ENCODE measurements around the gene TGFBR3.

The TGFBR3 gene

DNA sequence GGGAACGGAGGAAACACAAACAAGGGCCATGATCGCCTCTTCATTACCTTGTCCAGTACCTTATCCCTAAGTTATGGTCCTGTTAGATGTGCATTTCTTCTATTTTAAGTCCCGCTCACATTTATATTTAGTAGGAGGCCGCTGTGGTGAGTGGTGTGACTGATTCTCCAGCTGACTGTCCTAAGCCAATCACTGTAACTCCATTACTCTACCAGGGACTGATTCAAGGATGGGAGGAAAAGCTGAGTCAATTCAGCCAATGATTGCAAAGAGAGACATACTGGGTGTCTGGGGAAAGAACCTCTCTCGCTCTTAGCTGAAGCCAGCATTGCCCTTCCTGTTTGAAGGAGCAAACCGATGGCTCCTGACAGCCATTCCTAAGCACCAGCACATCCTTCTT lies 59.7 kb downstream of the TGFBR3 start:
- DNase-seq (ENCODE audit: low spot score): no peak

DNA sequence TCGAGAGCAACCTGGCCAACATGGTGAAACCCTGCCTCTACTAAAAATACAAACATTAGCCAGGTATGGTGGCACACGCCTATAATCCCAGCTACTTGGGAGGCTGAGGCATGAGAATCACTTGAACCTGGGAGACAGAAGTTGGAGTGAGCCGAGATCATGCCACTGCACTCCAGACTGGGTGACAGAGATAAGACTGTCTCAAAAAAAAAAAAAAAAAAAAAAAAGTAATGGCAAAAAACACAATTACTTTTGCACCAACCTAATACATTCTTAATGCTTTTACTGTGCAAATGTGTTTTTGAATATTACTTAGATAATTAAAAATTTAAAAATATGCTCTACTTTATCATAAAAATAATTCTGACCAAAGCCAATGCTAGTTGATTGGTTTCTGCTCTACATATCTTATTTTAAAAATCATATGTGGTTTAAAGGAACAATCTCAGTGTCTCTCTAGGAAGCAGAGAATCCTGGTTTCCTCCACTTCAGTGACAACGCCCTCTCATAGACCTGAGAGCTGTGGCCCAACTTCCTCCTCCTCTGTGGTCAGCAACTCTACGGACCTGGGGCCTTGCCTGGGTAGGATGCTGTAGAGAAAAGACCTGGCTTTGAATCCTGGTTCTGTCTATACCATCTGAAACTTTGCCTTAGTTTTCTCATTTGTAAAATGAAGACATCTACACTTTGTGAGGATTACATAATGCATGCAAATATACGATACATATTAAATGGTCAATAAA lies 64.7 kb downstream of the TGFBR3 start:
- DNase-seq (ENCODE audit: low spot score): no peak

DNA sequence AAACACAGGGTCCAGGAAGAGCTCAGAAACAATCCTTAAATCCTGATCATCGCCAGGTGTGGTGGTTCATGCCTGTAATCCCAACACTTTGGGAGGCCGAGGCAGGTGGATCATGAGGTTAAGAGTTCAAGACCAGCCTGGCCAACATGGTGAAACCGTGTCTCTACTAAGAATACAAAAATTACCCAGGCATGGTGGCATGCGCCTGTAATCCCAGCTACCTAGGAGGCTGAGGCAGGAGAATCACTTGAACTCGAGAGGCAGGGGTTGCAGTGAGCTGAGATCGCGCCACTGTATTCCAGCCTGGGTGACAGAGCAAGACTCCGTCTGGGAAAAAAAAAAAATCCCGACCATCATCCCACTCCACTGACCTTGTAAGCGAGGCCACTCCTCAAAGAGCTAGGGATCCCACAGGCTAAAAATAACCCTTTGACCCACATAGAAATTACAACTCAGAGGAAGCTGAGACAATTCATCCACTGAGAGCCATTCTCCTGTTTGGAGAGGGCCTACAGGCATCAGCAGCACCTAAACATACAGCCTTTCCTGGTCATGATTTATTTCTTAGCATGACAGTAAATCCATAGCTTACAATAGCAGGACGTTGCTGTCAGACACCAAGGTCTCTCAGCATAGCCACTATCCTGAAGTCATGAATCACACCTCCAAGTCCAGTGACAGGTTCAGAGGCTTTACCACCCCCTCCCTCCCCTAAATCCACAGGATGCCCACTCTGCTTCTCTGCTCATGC lies 66.7 kb downstream of the TGFBR3 start:
- no peak for DNase-seq (ENCODE audit: low spot score)

DNA sequence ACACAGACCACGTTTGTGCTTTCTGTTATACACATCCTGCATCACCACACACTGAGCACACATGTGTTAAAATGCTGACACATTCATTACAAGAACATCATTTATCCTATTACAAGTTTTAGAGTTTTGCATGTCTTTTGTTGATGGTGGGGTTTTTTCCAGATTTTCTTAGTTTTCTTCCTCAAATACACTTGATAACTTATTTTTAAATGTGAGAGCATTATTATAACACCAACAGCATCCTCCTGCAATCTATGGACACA lies 67.3 kb downstream of the TGFBR3 start:
- no peak for DNase-seq (ENCODE audit: low spot score)

DNA sequence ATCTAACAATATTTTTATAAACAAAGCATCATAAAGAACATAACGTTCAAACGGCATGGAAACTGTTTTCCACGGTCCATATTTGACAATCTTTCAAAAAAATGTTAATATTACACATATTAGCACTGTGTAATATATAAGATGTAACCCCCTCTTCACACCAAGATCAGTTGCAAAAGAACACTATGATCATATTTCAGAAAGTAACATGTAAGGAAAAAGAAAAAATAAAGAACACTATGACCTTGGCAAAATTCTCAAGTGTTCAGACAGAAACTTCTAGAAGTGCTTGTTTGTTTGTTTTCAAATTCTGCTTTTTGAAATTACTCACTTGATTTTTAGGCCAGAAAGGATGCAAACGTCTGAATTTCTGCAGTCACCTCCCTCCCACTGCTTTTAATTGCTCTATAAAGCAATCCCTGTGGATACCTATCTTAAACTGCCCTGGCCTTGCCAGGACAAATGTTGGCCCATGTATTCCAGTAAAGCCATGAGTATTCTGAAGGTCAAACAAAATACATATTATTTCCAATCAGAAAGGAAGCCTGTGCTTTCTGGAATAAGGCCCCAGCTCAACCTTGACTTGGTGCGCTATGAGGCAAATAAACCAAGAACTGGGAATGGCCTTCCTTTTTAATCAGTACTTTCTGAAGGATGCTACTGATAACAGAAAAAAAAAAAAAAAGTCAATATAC lies 68.6 kb downstream of the TGFBR3 start:
- no peak for DNase-seq (ENCODE audit: low spot score)

DNA sequence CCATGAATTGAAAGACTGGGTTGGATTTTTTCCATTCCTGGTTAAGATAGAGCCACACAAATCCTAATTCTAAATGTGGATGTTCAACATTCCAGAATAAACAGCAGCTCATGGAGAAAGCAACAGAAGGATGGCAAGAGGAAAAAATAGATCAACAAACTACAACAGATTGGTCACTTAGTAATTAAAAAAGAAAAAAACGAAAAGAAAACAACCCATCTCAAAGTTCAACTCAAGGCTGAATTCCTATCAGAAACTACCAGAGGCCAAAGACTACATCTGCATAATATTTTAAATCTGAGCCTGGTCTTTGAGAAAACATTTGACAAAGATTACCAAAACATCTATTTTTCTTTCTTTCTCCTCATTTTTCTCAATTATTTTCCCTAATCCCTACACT lies 69.9 kb downstream of the TGFBR3 start:
- no peak for DNase-seq (ENCODE audit: low spot score)

DNA sequence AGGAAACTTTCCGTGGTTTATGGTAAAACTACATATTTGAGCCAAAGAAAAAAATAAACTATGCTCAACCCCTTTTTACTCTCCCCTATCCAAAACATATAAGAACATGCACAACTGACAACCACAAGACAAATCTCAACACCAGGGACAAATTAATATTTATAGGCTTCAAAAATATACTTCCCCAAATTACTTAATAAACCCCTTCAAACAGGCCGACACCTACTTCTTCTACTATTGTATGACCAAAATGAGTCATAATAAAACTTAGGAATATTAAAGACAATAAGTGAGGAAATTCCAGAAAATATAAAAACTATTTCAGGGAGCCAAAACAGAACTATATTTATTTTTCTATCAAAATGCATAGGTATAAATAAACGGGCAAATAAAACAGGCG lies 71.5 kb downstream of the TGFBR3 start:
- no peak for DNase-seq (ENCODE audit: low spot score)

DNA sequence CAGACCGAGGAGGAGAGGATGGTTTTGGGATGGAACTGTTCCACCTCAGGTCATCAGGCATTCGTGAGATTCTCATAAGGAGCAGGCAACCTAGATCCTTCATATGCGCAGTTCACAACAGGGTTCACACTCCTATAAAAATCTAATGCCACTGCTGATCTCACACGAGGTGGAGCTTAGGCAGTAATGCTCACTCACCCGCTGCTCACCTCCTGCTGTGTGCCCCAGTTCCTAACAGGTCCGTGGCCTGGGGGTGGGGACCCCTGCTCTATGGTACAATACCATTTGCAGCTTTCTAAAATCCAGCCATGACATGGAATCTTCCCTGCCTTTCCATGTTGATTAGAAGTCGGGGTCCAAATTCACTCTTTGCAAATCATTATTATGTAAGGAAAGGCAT lies 72.1 kb downstream of the TGFBR3 start:
- DNase-seq (ENCODE audit: low spot score): no peak

DNA sequence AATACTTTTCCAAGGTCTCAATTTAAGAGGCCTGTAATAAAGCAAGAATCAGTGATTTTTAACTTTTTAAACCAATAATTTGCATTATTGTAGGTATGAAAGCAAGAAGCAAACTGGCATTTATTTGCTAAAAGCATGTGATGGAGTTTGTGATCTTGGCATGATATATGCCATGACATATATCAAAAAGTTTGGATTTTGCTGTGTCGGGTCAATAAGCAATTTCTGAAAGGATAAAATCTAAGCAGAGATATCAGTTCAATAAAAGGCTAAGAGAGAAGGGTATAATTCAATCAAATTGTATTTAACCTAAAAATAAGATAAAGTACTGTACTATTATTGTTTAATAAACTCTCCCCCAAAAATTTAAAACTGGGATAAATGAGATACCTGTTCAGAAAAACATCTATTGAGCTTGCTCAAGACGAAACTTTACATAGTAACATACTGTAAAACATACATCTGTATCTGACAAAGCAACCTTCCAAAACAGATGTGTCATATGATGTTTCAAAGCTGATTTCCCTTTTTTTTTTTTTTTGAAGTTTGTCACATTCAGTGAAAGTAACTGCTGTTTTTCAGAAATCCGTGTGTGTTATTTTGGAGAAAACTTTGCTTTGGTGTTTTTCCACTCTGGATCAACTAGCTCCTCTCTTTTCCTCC lies 74.5 kb downstream of the TGFBR3 start:
- DNase-seq (ENCODE audit: low spot score): no peak

DNA sequence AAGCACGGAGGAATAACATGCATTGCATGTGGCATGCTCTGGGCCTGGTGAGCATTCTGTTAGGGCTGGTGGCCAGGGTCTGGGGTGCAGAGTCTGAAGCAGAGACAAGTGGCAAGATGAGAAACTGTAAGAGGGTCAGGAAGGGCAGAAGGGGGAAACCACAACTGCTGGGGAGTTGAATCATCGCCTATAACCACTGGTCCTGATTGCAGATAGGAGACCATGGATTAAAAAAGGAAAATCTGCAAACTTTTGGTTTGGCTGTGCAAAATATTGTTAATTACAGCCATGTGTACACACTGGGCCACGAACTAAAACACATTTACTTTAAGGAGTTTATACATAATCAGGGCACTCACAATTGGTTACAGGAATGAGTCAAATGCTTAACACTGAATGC lies 76.6 kb downstream of the TGFBR3 start:
- DNase-seq (ENCODE audit: low spot score): no peak

DNA sequence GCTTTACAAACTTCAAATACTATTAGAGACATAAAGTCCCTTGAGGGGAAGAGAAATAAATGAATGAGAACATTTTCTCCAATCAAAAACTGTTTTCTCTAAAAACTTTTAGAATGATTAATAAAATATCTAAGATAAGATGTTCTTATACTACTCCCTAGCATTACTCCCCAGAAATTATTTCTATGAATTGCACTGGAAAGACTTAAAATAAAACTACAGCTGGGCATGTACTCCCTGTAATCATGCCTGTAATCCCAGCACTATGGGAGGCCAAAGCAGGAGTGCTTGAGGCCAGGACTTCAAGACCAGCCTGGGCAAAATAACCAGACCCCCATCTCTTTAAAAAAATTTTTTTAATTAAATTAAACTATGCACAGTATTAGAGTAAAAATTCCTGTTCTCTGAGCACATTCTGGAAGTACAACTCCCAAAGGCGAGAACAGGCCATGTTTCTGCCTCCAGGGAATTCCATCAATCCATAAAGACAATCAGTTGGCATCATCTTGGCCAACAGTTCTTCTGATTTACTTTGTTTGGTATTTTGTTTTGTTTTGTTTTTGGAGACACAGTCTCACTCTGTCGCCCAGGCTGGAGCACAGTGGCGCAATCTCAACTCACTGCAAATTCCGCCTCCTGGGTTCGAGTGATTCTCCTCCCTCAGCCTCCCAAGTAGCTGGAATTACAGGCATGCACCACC lies 77.9 kb downstream of the TGFBR3 start:
- no peak for DNase-seq (ENCODE audit: low spot score)

DNA sequence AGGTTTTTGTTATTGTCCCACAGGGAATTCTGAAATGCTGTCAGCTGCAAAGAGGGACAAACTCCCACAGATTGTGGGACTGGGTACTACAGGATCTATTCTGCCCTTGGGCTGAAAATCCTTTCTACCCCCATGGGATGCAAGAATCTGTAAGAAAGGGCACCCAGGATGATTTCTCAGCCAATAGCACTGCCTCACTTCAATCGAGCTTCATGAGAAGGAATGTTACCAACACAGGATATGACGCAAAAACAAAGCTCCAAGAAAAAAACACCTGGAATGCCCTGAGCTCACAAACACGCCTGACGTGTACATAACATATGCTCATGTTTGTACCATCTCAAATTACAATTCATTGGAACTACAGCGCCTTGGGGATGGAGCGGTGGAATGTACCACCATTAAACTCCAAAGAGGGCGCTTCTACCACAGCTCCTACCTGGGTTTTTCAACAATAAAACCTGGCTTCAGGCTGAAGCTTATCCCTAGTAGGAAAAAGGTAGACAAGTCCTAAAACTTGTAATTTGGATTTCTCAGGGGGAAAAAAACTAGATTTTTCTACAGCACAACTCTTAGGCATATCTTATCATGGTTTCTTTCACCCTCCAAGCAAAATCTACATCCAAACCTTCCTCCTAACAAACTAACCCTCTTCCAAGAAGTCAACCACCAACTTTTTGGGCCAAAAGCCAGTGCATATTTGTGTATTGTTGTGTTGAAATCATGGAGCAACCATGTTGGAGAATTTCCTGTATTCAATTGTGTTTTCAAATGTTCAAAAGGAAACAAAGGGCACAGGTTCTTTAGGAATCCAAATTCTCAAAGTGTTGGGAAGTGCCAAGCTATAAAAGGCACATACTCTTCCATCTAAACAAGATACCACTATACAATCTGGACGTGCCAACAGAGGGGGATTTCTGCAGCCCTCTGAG lies 78.9 kb downstream of the TGFBR3 start:
- no peak for DNase-seq (ENCODE audit: low spot score)

DNA sequence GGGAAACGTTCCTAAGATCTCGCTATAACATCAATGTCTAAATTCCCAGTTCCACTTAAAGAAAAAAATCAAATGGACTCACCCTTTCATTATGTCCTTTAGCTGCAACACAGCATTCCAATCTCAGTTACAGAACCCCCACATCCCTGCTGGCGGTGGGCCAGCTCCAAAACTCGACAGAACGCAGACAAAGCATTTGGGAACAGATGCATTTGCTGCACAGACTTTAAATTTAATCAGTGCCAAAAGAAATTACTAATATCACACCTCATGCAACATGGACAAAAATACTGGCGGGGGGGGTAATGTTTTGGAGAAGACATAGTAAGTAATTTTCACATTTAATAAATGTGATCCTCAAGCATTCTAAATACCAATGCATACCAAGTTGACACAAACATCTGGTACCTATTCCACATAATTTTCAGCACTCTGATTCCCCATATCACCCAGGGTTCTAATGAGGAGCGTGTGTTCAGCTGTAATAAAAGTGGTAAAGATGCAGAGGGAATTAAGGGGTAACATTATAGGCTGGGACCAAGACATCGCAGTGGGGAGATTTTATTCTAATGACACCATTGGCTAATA lies 79.7 kb downstream of the TGFBR3 start:
- DNase-seq (ENCODE audit: low spot score): no peak

DNA sequence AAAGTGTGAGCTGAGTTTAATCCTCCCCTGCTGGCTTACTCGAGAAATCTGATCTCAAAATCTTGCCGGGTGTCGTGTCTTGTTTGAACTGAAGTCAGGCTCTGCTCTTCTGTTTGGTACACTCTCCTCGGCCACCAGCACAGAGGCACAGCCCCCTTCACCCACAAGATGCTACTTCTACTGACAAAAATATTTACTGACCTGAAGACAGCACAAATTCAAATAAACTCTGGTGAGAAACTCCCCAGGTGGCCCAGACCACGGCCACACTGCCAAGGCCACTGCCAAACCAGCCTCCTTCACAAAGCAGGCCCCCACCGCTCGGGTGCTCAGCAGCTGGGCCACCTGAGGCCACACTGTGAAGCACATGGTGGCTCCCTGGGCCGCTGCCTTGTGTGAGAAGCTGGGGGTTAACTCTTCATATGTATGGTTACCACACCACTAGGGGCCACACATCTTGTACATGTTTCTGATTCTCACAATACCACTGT lies 80.6 kb downstream of the TGFBR3 start:
- DNase-seq (ENCODE audit: low spot score): no peak

DNA sequence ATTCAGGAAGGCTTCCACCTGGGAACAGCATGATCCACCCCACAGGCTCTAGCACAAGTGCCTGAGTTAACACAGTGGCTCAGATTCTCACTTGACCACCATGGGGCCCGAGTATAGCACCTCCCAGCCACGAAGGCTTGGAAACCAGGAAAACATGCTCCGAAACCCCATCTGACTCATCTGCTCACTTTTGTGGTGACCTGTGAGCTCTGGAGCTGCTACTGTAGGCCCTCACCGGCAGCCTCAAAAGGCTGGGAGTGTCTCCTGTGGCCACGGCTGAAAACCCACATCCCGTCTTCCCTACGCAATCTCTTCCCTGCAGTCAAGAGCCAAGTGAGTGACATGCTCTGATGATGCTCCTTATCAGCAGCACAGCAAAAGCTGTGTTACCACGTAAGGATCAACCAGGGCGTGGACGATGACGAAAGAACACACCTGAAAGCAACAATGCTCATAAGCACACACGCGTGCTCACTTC lies 81.4 kb downstream of the TGFBR3 start:
- DNase-seq (ENCODE audit: low spot score): no peak

DNA sequence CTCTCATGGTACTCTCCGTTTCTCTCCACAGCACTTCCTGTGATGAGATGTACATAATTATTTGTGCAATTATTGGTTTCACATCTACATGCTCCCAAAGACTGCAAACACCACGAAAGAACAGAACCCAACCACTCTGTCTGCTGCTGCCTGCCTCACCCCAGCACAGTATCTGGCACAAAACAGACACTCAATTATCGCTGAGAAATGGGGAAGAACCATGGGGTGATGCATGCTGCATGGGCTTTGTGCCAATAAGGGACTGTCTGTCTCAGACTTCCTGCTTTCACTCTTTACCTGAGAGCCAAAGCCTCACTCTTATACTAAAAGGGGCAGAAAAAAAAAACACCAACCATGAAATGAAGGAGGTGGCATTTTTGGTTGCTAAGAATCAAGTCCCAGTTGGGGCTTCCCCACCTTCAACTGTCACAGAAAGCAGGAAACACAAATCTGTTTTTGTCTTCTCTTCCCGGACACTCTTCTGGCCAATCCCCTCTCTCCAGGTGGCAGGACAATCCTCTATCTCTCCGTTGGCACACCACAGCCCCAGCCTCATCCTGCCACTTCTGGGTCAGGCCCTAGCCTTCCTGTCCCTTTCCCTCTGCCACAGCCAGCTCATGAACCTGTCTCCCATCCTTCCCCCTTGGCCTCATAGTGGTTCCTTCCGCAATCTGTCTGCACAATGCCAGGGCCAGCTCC lies 82.0 kb downstream of the TGFBR3 start:
- peak; percentile 58 for DNase-seq (ENCODE audit: low spot score)

DNA sequence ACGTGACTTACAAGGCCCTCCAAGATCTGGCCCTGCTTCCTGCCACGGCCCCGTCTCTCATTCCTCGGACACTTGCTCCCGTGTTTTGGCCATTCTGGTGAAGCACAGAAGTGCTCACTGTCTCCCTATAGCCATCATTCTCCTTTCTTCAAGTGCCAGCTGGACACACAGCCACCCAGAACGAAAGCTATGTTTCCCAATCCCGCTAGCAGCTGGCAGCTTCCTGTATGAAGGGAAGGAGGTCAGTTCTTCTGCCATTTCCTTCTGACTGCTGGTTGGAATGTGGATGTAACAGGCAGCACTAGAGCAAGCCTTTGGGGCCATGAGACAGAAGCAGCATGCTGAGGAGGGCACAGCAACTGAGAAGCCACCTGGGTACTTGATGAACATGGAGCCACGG lies 82.8 kb downstream of the TGFBR3 start:
- DNase-seq (ENCODE audit: low spot score): no peak

DNA sequence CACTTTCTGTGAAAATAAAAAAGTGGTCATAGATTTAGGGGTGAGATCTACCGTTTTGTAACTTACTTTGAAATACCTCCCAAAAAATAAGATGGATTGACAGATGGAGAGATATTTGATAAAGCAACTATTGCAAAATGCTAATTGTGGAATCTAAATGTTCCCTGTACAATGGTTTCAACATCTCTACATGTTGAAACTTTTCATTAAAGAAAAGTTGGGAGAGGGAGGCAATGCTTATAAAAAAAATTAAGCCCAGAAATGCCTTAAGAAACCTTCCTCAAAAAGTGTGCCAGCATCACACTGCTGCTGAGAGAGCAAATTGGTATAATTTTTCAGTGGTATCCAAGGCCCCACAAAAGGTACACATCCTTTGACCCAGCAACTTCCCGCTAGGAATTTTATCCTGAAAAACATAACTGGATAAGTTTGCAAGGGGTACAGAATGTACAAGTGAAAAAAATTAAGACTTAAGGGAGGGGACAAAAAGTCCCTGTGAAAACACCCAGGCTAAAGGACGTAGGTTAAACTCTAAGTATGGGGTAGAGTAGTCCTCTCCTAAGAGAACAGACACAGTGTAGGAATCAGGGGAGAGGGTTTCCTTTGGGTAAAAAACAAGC lies 84.3 kb downstream of the TGFBR3 start:
- no peak for DNase-seq (ENCODE audit: low spot score)

DNA sequence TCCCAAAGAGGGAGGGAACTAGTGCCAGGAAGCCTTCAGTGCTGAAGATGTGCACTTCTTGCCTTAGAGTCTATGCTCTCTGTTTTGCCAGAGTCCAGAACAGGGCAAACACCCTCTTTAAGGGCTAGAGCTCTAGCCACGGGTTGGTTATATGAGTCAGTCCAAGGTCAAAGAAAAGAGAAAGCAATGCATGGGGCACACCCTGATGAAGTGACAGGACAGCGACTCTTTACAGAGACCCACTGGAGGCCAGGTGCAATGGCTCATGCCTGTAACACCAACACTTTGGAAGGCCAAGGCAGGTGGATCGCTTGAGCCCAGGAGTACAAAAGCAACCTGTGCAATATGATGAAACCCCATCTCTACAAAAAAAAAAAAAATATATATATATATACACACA lies 86.1 kb downstream of the TGFBR3 start:
- DNase-seq (ENCODE audit: low spot score): no peak
